ENCODE measurements around the gene CBFA2T2. TPM values are rescaled to one million over a fixed set of nuclear protein-coding genes. Genes with fewer than 3 reads are reported as not detected.
"Not testable (repeated sequence)": the region's sequence is repeated elsewhere in the genome, so short reads cannot be mapped to it uniquely, and the experiment has no call there.

CBFA2T2 gene
- total RNA-seq, 1 experiment from 2014 or later, result 22.3 TPM

DNA sequence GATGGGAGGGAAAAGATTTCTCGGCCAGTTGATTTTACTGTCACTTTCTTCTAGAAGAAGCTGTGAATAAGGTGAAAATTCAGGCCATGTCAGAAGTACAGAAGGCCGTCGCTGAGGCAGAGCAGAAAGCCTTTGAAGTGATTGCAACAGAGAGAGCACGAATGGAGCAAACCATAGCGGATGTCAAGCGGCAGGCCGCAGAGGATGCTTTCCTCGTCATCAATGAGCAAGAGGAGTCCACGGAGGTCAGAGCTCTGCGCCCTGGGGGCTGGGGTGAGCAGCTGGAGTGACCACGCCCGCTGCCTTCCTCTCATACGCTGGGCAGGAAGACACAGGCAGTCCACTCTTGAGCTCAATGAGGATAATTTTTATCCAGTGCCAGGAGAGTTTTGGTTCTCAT, 150.4 kb downstream of the CBFA2T2 start:
- DNase-seq (ENCODE audit: low spot score), result no peak
- in situ Hi-C loops (cut with HindIII; ENCODE audit: low sequenced_read_pairs), result no loop called here

DNA sequence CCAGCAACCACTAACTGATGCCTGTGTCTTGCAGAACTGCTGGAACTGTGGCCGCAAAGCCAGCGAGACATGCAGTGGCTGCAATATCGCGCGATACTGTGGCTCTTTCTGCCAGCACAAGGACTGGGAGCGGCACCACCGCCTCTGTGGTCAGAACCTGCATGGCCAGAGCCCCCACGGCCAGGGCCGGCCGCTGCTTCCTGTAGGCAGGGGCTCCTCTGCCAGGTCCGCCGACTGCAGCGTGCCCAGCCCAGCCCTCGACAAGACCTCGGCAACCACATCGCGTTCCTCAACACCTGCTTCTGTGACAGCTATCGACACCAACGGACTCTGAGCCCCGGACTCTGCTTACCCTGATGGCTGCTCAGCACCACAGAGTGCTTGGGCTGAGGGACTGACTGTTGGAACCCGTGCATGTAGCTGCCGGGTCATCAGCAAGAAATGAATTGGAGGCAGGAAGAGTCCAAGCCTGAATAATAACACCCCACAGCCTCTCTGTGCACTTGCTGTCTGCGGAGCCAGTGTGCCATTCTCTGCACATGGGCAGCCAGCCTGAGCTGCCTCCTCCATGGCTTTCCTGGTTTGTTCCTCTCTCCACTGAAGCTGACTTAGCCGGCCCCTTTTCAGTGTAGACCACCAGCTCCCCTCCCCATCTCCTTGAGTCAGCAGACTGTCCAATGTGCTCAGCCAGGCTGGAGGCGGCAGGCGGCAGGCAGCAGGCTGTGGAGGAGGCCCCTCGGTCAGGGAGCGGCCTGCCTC, 154.6 kb downstream of the CBFA2T2 start:
- in situ Hi-C loops (cut with HindIII; ENCODE audit: low sequenced_read_pairs), result no loop called here
- no peak for DNase-seq (ENCODE audit: low spot score)

GRCh38 chr20:33645072-33645358, 155.1 kb downstream of the CBFA2T2 start:
- DNase-seq (ENCODE audit: low spot score), result no peak
- in situ Hi-C loops (cut with HindIII; ENCODE audit: low sequenced_read_pairs), result no loop called here

DNA sequence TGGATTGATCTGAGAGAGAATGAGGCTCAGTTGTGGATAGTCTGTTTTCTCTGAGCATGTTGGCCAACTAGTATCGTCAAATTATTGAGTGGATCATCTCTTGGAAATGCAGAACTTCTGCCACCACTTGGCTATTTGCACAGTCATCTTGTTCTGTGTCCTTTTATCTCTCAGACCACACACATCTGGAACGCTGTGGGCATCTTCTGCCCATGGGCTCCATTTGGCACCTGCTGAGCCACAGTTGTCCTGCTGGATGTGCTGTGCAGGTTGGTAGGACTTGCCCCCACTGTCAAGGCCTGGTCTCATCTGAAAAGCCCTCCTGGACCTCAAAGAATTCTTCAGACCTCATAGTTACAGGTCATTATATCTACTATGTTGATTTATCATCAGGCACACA, 155.5 kb downstream of the CBFA2T2 start:
- in situ Hi-C loops (cut with HindIII; ENCODE audit: low sequenced_read_pairs), result no loop called here
- DNase-seq (ENCODE audit: low spot score), result no peak

DNA sequence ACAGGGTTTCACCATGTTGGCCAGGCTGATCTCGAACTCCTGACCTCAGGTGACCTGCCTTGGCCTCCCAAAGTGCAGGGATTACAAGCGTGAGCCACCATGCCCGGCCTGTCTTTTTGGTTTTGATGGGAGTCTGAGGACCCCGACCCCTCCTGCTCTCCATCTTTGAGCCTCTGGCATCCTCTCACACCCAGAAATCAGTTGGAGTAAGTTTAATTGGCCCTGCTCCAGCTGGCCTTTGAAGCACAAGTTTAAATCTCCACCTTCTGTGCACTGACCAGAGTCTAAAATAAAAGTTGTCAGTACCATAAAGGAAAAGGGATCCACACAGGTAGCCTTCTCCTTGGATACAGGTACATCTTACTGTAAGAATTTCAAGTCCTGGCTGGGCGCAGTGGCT, 156.3 kb downstream of the CBFA2T2 start:
- in situ Hi-C loops (cut with HindIII; ENCODE audit: low sequenced_read_pairs), result no loop called here
- no peak for DNase-seq (ENCODE audit: low spot score)

DNA sequence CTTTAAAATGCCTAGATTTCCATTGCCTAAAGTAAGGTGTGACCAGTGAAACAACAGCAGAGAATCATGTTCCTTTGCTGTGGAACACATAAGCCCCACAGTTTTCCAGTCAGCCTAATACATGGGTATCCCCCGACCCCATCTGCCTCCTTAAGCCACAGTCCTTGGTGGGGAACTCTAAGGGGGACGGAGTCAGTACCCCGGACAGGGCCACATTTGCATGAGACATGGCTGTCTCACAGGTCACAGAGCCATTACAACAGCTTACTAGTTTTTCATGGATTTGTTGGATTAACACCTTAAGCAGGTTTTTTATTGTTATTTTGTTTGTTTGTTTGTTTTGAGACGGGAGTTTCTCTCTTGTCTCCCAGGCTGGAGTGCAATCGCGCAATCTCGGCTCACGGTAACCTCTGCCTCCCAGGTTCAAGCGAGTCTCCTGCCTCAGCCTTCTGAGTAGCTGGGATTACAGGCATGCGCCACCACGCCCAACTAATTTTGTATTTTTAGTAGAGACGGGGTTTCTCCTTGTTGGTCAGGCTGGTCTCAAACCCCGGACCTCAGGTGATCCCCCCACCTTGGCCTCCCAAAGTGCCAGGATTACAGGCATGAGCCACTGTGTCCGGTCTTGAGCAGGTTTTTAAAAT, 157.2 kb downstream of the CBFA2T2 start:
- in situ Hi-C loops (cut with HindIII; ENCODE audit: low sequenced_read_pairs); DNase-seq (ENCODE audit: low spot score): not testable (repeated sequence)

- in situ Hi-C loops (cut with HindIII; ENCODE audit: low sequenced_read_pairs), result no loop called here
- no peak for DNase-seq (ENCODE audit: low spot score)
These were observed 157.9 kb downstream of the CBFA2T2 start for GRCh38 chr20:33647603-33648395.

DNA sequence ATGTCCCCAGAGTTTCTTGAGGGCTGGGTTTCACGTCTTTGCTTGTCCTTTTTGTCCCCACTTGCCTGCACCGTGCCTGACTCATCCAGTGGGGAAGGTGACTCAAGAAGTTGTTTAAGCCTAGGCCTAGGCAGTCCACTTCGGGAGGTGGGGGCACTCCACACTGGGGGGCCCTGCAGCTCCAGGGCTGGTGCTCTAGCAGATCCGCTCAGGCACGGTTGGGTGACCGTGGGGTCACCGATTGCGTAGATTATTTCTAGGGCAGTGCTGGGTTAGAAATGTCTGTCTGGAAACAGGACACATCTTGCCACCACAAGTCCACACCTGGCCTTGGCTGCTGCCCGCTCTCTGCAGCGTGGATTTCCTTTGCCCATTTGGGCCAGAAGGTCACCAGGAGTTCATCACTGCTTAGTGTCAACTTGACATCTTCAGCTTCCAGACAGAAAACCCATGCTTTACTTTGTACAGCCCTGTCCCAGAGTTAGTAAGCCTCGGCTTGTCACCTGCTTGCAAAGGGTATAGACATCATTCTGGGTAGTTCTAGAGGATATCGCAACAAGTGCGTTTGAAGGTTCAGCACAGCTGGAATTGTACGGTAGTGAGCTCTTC, 158.6 kb downstream of the CBFA2T2 start:
- no peak for DNase-seq (ENCODE audit: low spot score)
- in situ Hi-C loops (cut with HindIII; ENCODE audit: low sequenced_read_pairs), result no loop called here

DNA sequence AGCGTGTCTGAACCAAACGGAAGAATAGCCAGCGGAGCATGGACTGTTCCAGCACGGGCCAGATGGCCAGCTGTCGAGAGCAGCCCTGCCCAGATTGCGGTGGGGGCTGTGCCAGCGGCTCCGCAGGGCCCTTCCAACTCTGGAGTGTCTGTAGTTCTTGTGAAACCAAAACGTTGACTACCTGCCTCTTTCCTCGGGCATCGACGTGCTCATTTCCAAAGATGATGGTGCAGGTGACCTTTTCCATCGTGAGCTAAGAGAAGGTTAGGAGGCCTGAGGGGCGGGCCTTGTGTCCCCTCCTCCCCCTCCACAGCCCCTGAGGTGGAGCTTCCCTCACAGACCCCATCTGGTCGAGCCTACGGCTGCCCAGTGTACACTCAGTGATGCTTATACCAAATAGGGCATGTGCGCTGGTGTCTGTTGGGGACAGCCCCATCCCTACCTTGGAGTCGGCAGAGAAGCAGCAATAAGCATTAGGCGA, 159.3 kb downstream of the CBFA2T2 start:
- no peak for DNase-seq (ENCODE audit: low spot score)
- in situ Hi-C loops (cut with HindIII; ENCODE audit: low sequenced_read_pairs), result no loop called here

DNA sequence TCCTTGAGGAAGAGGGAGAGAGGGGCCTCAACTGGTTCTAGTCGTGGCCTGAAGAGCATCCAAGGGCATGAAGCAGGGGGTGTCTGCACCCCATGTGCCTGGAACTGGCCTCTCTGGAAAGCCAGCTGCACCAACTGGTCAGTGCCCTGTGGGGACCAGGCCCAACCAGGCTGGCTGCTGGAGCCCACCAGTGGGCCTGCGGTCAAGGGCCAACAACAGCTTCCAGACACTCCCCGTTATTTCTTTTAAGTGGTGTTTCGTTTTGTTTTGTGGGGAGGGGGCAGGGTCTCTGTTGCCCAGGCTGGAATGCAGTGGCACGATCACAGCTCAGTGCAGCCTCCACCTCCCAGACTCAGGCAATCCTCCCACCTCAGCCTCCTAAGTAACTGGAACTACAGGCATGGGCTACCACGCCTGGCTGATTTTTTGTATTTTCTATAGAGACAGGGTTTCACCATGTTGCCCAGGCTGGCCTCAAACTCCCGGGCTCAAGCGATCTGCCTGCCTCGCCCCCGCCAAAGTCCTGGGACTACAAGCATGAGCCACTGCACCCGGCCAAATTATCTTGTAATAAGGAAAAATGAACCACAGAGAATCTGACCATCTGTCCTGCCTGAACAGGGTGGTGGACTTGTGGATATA, 160.3 kb downstream of the CBFA2T2 start:
- in situ Hi-C loops (cut with HindIII; ENCODE audit: low sequenced_read_pairs), result no loop called here
- no peak for DNase-seq (ENCODE audit: low spot score)

- no peak for DNase-seq (ENCODE audit: low spot score)
These were observed 161.1 kb downstream of the CBFA2T2 start for GRCh38 chr20:33650753-33651561.

GRCh38 chr20:33651562-33652048, 161.7 kb downstream of the CBFA2T2 start:
- in situ Hi-C loops (cut with HindIII; ENCODE audit: low sequenced_read_pairs), result no loop called here
- DNase-seq (ENCODE audit: low spot score), result no peak

More at GRCh38 chr20:33650753-33651561, 161.1 kb downstream of the CBFA2T2 start:
- in situ Hi-C loops (cut with HindIII; ENCODE audit: low sequenced_read_pairs), result no loop called here

GRCh38 chr20:33653218-33653899, 163.5 kb downstream of the CBFA2T2 start:
- in situ Hi-C loops (cut with HindIII; ENCODE audit: low sequenced_read_pairs), result no loop called here
- peak; percentile 65 for DNase-seq (ENCODE audit: low spot score)

- in situ Hi-C loops (cut with HindIII; ENCODE audit: low sequenced_read_pairs), result no loop called here
- no peak for DNase-seq (ENCODE audit: low spot score)
These were observed 164.2 kb downstream of the CBFA2T2 start for GRCh38 chr20:33653900-33654596.

DNA sequence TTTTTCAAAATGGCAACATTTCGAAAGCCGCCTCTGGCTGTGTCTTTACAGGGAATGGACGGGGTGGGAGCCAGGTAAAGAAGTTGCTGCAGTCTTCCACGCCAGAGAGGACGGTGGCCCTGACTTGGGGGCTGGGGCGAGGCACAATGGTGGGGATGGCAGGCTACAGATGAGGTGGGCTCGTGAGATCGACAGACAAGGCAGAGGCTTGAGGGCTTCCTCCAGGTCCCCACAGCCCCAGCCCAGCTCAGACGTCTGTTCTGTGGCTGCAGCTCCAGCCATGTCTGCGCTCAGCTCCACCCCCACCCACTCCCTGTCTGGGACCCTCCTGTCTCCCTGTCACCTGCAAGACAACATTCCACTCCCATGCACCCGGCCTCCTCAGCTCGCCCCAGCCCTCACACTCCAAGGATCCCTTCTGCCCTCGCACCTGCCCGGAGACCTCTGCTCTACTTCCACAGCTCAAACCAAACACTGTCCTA, 164.8 kb downstream of the CBFA2T2 start:
- DNase-seq (ENCODE audit: low spot score), result no peak
- in situ Hi-C loops (cut with HindIII; ENCODE audit: low sequenced_read_pairs), result no loop called here

GRCh38 chr20:33655164-33655563, 165.3 kb downstream of the CBFA2T2 start:
- in situ Hi-C loops (cut with HindIII; ENCODE audit: low sequenced_read_pairs), result no loop called here

More at GRCh38 chr20:33655164-33655563, 165.3 kb downstream of the CBFA2T2 start:
- DNase-seq (ENCODE audit: low spot score), result no peak
